Trophoblast cell (in vitro differentiated cells and primary cell): Measurements from ENCODE around the gene DLG1.

Experiments
- DNase-seq, 2 donors: peaks; one replicate each; pipeline ENCODE4 v3.0.0-alpha.2; 2016
- H2AFZ ChIP-seq: 2 replicates; pipeline ENCODE4 v1.6.1; 2013; ENCODE audit warnings: low read length, moderate library complexity, mild to moderate bottlenecking; ENCODE audit not compliant: insufficient read depth, poor library complexity
- H2AK5ac ChIP-seq: 2 replicates; pipeline ENCODE4 v1.6.1; 2013; ENCODE audit warnings: mild to moderate bottlenecking, low read length
- H2BK120ac ChIP-seq: 2 replicates; pipeline ENCODE4 v1.6.1; 2013; ENCODE audit warnings: low read length, mild to moderate bottlenecking, moderate library complexity; ENCODE audit not compliant: insufficient read depth, poor library complexity
- H2BK12ac ChIP-seq: 2 replicates; pipeline ENCODE4 v1.6.1; 2013; ENCODE audit warnings: mild to moderate bottlenecking, low read length, moderate library complexity
- H2BK5ac ChIP-seq: 2 replicates; pipeline ENCODE4 v1.6.1; 2013; ENCODE audit warnings: low read length, low read depth, moderate library complexity, mild to moderate bottlenecking; ENCODE audit not compliant: poor library complexity
- H3K14ac ChIP-seq: 2 replicates; pipeline ENCODE4 v1.6.1; 2013; ENCODE audit warnings: mild to moderate bottlenecking, low read length
- H3K18ac ChIP-seq: 2 replicates; pipeline ENCODE4 v1.6.1; 2013; ENCODE audit warnings: mild to moderate bottlenecking, low read length
- H3K23ac ChIP-seq: 2 replicates; pipeline ENCODE4 v1.6.1; 2013; ENCODE audit warnings: low read length
- H3K27ac ChIP-seq: 2 replicates; pipeline ENCODE4 v1.5.1; 2013; ENCODE audit warnings: low read depth, mild to moderate bottlenecking, inconsistent platforms, low read length, moderate library complexity
- H3K27me3 ChIP-seq: 2 replicates; pipeline ENCODE4 v1.6.1; 2013; ENCODE audit warnings: inconsistent platforms, mild to moderate bottlenecking, low read length, moderate library complexity; ENCODE audit not compliant: insufficient read depth
- H3K36me3 ChIP-seq, 2 experiments: 1 replicate in 1 of 2; 2 replicates in 1 of 2; pipeline ENCODE4 v1.6.1; 2013; ENCODE audit warnings: low read length in 2 of 2, mild to moderate bottlenecking in 2 of 2, moderate library complexity in 1 of 2; ENCODE audit not compliant: insufficient read depth in 2 of 2, control insufficient read depth in 1 of 2
- H3K4ac ChIP-seq: 2 replicates; pipeline ENCODE4 v1.6.1; 2013; ENCODE audit warnings: low read depth, mild to moderate bottlenecking, low read length, moderate library complexity
- H3K4me1 ChIP-seq, 2 experiments: 1 replicate in 1 of 2; 2 replicates in 1 of 2; pipeline ENCODE4 v1.6.1; 2013; ENCODE audit warnings: low read length in 2 of 2, mild to moderate bottlenecking in 2 of 2, moderate library complexity in 1 of 2; ENCODE audit not compliant: insufficient read depth in 2 of 2, control insufficient read depth in 1 of 2
- H3K4me2 ChIP-seq: 2 replicates; pipeline ENCODE4 v1.6.1; 2013; ENCODE audit warnings: inconsistent platforms, mild to moderate bottlenecking, low read length, moderate library complexity
- H3K4me3 ChIP-seq: 2 replicates; pipeline ENCODE4 v1.5.1; 2013; ENCODE audit warnings: mild to moderate bottlenecking, low read depth, low read length, inconsistent platforms
- H3K79me1 ChIP-seq: one replicate; pipeline ENCODE4 v1.6.1; 2013; ENCODE audit warnings: low read length
- H3K79me2 ChIP-seq: 2 replicates; pipeline ENCODE4 v1.6.1; 2013; ENCODE audit warnings: low read length, mild to moderate bottlenecking; ENCODE audit not compliant: control insufficient read depth, insufficient read depth, poor library complexity
- H3K9ac ChIP-seq: 2 replicates; pipeline ENCODE4 v1.6.1; 2013; ENCODE audit warnings: mild to moderate bottlenecking, low read length
- H3K9me3 ChIP-seq: 2 replicates; pipeline ENCODE4 v1.6.1; 2013; ENCODE audit warnings: low read depth, mild to moderate bottlenecking, control low read depth, inconsistent platforms, low read length; ENCODE audit not compliant: insufficient read depth
- H4K12ac ChIP-seq: 2 replicates; pipeline ENCODE4 v1.6.1; 2013; ENCODE audit warnings: low read depth, mild to moderate bottlenecking, low read length, moderate library complexity
- H4K8ac ChIP-seq: 2 replicates; pipeline ENCODE4 v1.6.1; 2013; ENCODE audit warnings: low read depth, mild to moderate bottlenecking, low read length, moderate library complexity
- H4K91ac ChIP-seq: one replicate; pipeline ENCODE4 v1.6.1; 2013; ENCODE audit warnings: low read depth, mild to moderate bottlenecking, low read length, moderate library complexity
- WGBS: extraction: QIAGEN DNeasy Blood & Tissue Kit; methylation state at CpG from one replicate; pipeline ENCODE4 v1.1.7; 2013; ENCODE audit warnings: missing lambda C conversion rate; ENCODE audit not compliant: insufficient read length, insufficient coverage; ENCODE audit errors: extremely low coverage; 5-methylcytosine and 5-hydroxymethylcytosine counted together

DLG1 gene

DNA sequence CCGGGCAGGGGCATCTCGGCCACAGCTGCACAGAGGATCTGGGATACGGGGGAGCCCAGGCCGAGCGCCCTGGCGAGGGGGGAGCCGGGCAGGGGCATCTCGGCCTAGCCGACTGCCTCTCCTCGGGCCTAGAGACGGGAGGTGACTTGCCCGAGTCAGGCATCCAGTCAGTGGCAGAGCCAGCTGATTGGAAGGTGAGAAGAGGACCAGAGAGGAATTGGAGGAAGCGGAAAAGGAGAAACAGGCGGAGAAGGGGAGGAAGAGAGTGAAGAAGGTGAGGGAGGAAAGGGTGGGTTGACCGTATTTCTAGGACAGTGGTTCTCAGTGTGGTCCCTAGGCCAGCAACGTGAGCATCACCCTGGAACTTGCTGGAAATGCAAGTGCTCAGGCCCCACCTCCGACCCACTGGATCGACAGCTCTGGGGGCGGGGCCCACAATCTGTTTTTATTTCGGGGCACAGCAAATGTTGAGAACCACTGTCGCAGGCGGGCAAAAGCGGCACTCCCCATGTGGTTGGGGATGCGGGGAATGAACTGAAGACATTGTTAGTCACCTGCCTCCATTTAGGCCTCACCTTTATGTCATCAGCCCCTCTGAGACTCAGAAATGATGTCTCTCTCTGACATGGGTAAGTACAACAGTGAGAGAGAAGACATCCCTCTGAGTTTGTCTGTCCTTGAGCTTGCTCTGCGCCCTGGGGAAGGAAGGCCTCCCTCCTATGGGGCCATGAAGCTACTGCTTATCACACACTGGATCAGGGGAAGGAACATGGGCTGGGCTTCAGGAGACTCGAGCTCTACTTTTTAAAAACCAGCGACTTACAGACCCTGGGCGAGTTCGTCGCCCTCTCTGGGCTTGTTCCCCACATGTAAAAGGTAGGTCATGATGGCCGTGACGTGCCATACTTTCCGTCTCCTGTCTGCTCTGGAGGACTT lies 267.8 kb downstream of the DLG1 start:
- H3K4me3 ChIP-seq = no peak overlapping the region
- H2AFZ ChIP-seq = no peak overlapping the region
- H4K91ac ChIP-seq = no peak overlapping the region
- peaks cover 4% of the 10 kb centered on the region for H3K79me1 ChIP-seq
- no peak overlapping the region for H3K23ac ChIP-seq
- H3K14ac ChIP-seq = no peak overlapping the region
- WGBS = no CpG with 5 or more reads among the region's 33 CpGs
- no peak overlapping the region for H4K8ac ChIP-seq
- no peak overlapping the region for H2BK120ac ChIP-seq
- peaks cover 14 to 22% of the 10 kb centered on the region in 2 experiments for H3K4me1 ChIP-seq
- H3K4ac ChIP-seq = no peak overlapping the region
- no peak overlapping the region for H3K18ac ChIP-seq
- no peak for DNase-seq
- peaks cover 2% of the 10 kb centered on the region for H3K9me3 ChIP-seq
- peaks cover 2% of the 10 kb centered on the region for H3K79me2 ChIP-seq
- no peaks in the 10 kb centered on the region for H3K36me3 ChIP-seq
- no peak overlapping the region for H2BK12ac ChIP-seq
- H3K27ac ChIP-seq = no peak overlapping the region
- no peaks in the 10 kb centered on the region for H3K27me3 ChIP-seq
- no peak overlapping the region for H3K9ac ChIP-seq
- no peak overlapping the region for H3K4me2 ChIP-seq
- H2BK5ac ChIP-seq = no peak overlapping the region
- peak overlapping the region; percentile 24 for H2AK5ac ChIP-seq
- H4K12ac ChIP-seq = no peak overlapping the region

DNA sequence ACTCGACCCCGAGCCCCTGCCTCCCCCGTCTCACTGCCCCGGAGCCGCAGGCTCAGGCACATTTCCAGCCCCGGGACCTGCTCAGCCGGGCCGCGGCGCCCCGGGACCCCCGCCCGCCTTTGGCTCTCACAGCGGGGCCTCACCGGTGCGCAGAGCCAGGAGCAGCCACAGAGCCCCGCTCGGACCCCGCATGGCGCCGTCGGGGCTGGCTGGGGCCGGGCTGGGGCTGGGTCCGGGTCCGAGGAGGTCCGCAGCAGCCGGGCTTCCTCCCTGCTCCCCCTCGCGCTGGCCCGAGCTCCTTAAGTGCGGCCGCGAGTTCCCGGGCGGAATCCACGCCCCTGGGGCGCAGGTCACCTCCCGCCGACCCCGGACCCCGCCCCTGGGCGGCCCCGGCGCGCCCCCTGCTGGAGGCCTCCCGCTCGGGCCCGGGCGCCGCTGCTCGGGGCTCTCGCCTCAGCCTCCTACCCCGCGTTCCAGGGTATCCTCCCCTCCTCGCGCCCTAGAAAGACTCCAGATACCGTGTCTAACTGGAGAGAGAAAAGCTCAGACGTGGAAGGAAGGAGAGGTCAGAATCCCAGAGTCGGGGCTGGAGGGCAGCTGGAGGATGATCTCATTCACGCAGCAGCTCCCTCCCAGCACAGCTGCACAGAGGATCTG lies 268.8 kb downstream of the DLG1 start, which contains the start of gene MELTF:
Gene MELTF (minus strand): TSS at position 307 of the 657 bp plus-strand sequence. CDS start 115 bp downstream, at position 192.
- Histone ChIP-seq H2BK5ac (no peak within 1 kb of the TSS), H3K27me3 (no peaks in the 10 kb centered on the region), H3K36me3 (no peaks in the 10 kb centered on the region), H3K79me1 (peaks cover 4% of the 10 kb centered on the region), H3K14ac (peak within 1 kb of the TSS; percentile 75), H4K12ac (peak within 1 kb of the TSS; percentile 27), H3K9me3 (peaks cover 2% of the 10 kb centered on the region), H2BK12ac (peak within 1 kb of the TSS; percentile 8), H4K91ac (peak within 1 kb of the TSS; percentile 88), H3K4me3 (peak within 1 kb of the TSS; percentile 72), H2AK5ac (peak within 1 kb of the TSS; percentile 24), H3K4me2 (peak within 1 kb of the TSS; percentile 79), H3K4me1 (peaks cover 14 to 22% of the 10 kb centered on the region in 2 experiments), H3K9ac (peak within 1 kb of the TSS; percentile 30), H2AFZ (peak within 1 kb of the TSS; percentile 89), H3K79me2 (peaks cover 2% of the 10 kb centered on the region), H3K23ac (no peak within 1 kb of the TSS), H3K18ac (peak within 1 kb of the TSS; percentile 40), H4K8ac (peak within 1 kb of the TSS; percentile 90), H2BK120ac (peak within 1 kb of the TSS; percentile 52), H3K4ac (no peak within 1 kb of the TSS), H3K27ac (no peak within 1 kb of the TSS)
- no CpG with 5 or more reads among the region's 60 CpGs for WGBS
- DNase-seq = peak in 1 of 2 donors; percentile 52

DNA sequence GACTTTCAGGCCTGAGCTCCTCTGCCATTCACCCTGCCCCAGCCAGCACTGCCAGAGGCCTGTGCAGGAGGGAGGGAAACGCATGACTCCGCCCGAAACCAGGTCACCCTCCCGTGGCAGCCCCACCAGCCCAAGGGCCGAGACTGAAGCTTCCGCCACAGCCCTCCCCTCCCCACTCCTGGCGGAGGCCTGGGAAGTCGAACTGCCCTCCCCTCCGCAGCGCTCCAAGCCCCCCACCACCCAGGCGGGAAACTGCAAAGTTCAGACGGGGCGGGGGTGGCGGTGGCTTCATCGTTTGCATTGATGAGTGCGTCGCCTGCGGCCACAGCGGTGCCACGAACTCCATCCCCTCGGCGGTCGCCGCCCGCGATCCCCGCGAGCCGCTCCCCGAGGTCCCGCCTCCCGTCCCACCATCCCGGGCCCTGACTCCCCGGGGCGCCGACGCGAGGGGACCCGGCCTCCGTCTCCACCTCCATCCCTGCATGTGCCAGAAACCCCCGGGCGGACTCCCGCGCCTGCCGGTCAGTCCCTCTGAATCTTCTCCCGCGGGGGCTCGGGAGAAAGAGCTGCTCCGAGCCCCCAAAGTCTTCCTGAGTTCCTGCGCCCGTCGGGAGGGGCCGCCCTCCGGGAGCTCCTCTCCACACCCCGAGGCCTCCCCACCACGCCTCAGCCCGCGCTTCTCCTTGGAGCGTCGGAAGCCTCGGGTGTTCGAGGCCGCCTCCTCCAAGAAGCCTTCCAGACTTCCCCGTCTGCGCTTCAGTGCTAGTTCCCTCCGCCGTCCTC lies 269.5 kb downstream of the DLG1 start:
- no peaks in the 10 kb centered on the region for H3K36me3 ChIP-seq
- peak overlapping the region; percentile 72 for H3K4me3 ChIP-seq
- no peak overlapping the region for H2AK5ac ChIP-seq
- no CpG with 5 or more reads among the region's 67 CpGs for WGBS
- H2BK5ac ChIP-seq = no peak overlapping the region
- H2BK120ac ChIP-seq = peak overlapping the region; percentile 18
- peaks cover 2% of the 10 kb centered on the region for H3K9me3 ChIP-seq
- no peak overlapping the region for H3K4ac ChIP-seq
- H4K91ac ChIP-seq = peak overlapping the region; percentile 88
- no peak for DNase-seq
- peak overlapping the region; percentile 27 for H4K12ac ChIP-seq
- H4K8ac ChIP-seq = peak overlapping the region; percentile 90
- H2AFZ ChIP-seq = peak overlapping the region; percentile 89
- H3K27me3 ChIP-seq = no peaks in the 10 kb centered on the region
- H3K79me2 ChIP-seq = peaks cover 2% of the 10 kb centered on the region
- peaks cover 14 to 22% of the 10 kb centered on the region in 2 experiments for H3K4me1 ChIP-seq
- H3K23ac ChIP-seq = no peak overlapping the region
- no peak overlapping the region for H3K27ac ChIP-seq
- H3K18ac ChIP-seq = peak overlapping the region; percentile 40
- peak overlapping the region; percentile 79 for H3K4me2 ChIP-seq
- H3K9ac ChIP-seq = no peak overlapping the region
- peaks cover 4% of the 10 kb centered on the region for H3K79me1 ChIP-seq
- H2BK12ac ChIP-seq = no peak overlapping the region
- H3K14ac ChIP-seq = peak overlapping the region; percentile 75
